ENCODE measurements around the gene ITCH. TPM values are rescaled to one million over a fixed set of nuclear protein-coding genes. Genes with fewer than 3 reads are reported as not detected.

ITCH gene
- total and polyA plus RNA-seq, 9 donors, result 14.0 to 65.8 (median 50.8) TPM

- H3K4me1 ChIP-seq (ENCODE audit: insufficient read depth), result no peaks in the 10 kb centered on the region
- TF ChIP-seq CTCF (IDR thresholded peaks at IDR 0.05), result no peak
- no peak for TF ChIP-seq POLR2A (IDR thresholded peaks at IDR 0.05)
- no peak for TF ChIP-seq EP300 (IDR thresholded peaks at IDR 0.05)
- H3K27ac ChIP-seq, result no peak overlapping the region
- no peaks in the 10 kb centered on the region for H3K36me3 ChIP-seq
- no peak for DNase-seq
- no peak overlapping the region for H3K4me3 ChIP-seq
- intact Hi-C loops (cut with DNase I), result no loop called here
- H3K9me3 ChIP-seq, result no peaks in the 10 kb centered on the region
- WGBS, 3 donors, result 94 to 96% (median 95%) methylated on average over 4 of the region's 4 CpGs
- H3K27me3 ChIP-seq, result no peaks in the 10 kb centered on the region
Measured at GRCh38 chr20:34491226-34491931, 128.3 kb downstream of the ITCH start.

- no peaks in the 10 kb centered on the region for H3K36me3 ChIP-seq
- H3K9me3 ChIP-seq, result no peaks in the 10 kb centered on the region
- WGBS, 3 donors, result 93 to 98% (median 96%) methylated on average over 4 of the region's 4 CpGs
- no peak overlapping the region for H3K4me3 ChIP-seq
- DNase-seq, result no peak
- intact Hi-C loops (cut with DNase I), result no loop called here
- H3K27ac ChIP-seq, result no peak overlapping the region
- H3K4me1 ChIP-seq (ENCODE audit: insufficient read depth), result no peaks in the 10 kb centered on the region
- TF ChIP-seq CTCF (IDR thresholded peaks at IDR 0.05) (no peak), EP300 (IDR thresholded peaks at IDR 0.05) (no peak), POLR2A (IDR thresholded peaks at IDR 0.05) (no peak)
- no peaks in the 10 kb centered on the region for H3K27me3 ChIP-seq
Measured at GRCh38 chr20:34491932-34492509, 128.9 kb downstream of the ITCH start.

- 90 to 91% (median 90%) methylated on average over 4 of the region's 4 CpGs for WGBS, 3 donors
- no peaks in the 10 kb centered on the region for H3K36me3 ChIP-seq
Measured at GRCh38 chr20:34493646-34494045, 130.6 kb downstream of the ITCH start.

GRCh38 chr20:34495307-34495706, 132.2 kb downstream of the ITCH start:
- Histone ChIP-seq H3K9me3 (no peaks in the 10 kb centered on the region), H3K27me3 (no peaks in the 10 kb centered on the region), H3K4me3 (no peak overlapping the region), H3K4me1 (ENCODE audit: insufficient read depth) (no peaks in the 10 kb centered on the region), H3K36me3 (no peaks in the 10 kb centered on the region), H3K27ac (no peak overlapping the region)
- 89 to 96% (median 91%) methylated on average over 7 of the region's 7 CpGs for WGBS, 3 donors
- no peak for DNase-seq
- intact Hi-C loops (cut with DNase I), result no loop called here
- TF ChIP-seq CTCF (IDR thresholded peaks at IDR 0.05), result no peak
- no peak for TF ChIP-seq POLR2A (IDR thresholded peaks at IDR 0.05)
- TF ChIP-seq EP300 (IDR thresholded peaks at IDR 0.05), result no peak

More at GRCh38 chr20:34493646-34494045, 130.6 kb downstream of the ITCH start:
- Histone ChIP-seq H3K27me3 (no peaks in the 10 kb centered on the region), H3K27ac (no peak overlapping the region), H3K4me1 (ENCODE audit: insufficient read depth) (no peaks in the 10 kb centered on the region), H3K9me3 (no peaks in the 10 kb centered on the region), H3K4me3 (no peak overlapping the region)
- DNase-seq, result no peak
- intact Hi-C loops (cut with DNase I), result no loop called here
- no peak for TF ChIP-seq POLR2A (IDR thresholded peaks at IDR 0.05)
- no peak for TF ChIP-seq CTCF (IDR thresholded peaks at IDR 0.05)
- no peak for TF ChIP-seq EP300 (IDR thresholded peaks at IDR 0.05)

All from ovary (tissue), 9 donors.